NK-92 (cell line): Measurements from ENCODE around the gene OR6V1.
"Not testable (repeated sequence)": the region's sequence is repeated elsewhere in the genome, so short reads cannot be mapped to it uniquely, and the experiment has no call there.

Experiments
- DNase-seq: peaks from one replicate; lab custom pipeline; 2025; ENCODE audit not compliant: unreplicated experiment; lab: John Stamatoyannopoulos, UW

Gene OR6V1

GRCh38 chr7:143042159-143042789 lies 9.9 kb upstream of the OR6V1 start:
- DNase-seq: no peak

- no peak for DNase-seq
These were observed 9.3 kb upstream of the OR6V1 start for GRCh38 chr7:143042790-143043271.

- no peak for DNase-seq
These were observed 8.8 kb upstream of the OR6V1 start for GRCh38 chr7:143043391-143043790.

GRCh38 chr7:143046426-143046851 lies 5.7 kb upstream of the OR6V1 start:
- DNase-seq: no peak

- DNase-seq: no peak
These were observed 4.8 kb upstream of the OR6V1 start for GRCh38 chr7:143047326-143047725.

- no peak for DNase-seq
These were observed 3.3 kb upstream of the OR6V1 start for GRCh38 chr7:143048827-143049226.

- no peak for DNase-seq
These were observed 2.8 kb upstream of the OR6V1 start for GRCh38 chr7:143049362-143049761.

- DNase-seq: no peak
These were observed 1.2 kb upstream of the OR6V1 start for GRCh38 chr7:143050931-143051330.

- DNase-seq: no peak
These were observed 2.5 kb downstream of the OR6V1 start for GRCh38 chr7:143054621-143055020.

- DNase-seq: no peak
These were observed 3.6 kb downstream of the OR6V1 start for GRCh38 chr7:143055754-143056153.

GRCh38 chr7:143063741-143064140 lies 11.6 kb downstream of the OR6V1 start:
- no peak for DNase-seq

GRCh38 chr7:143068446-143068845 lies 16.3 kb downstream of the OR6V1 start:
- DNase-seq: no peak

- DNase-seq: no peak
These were observed 17.9 kb downstream of the OR6V1 start for GRCh38 chr7:143069912-143070500.

GRCh38 chr7:143073556-143073955 lies 21.4 kb downstream of the OR6V1 start:
- no peak for DNase-seq

- no peak for DNase-seq
These were observed 22.0 kb downstream of the OR6V1 start for GRCh38 chr7:143074141-143074540.

GRCh38 chr7:143085109-143085508 lies 33.0 kb downstream of the OR6V1 start:
- no peak for DNase-seq

GRCh38 chr7:143085610-143086009 lies 33.5 kb downstream of the OR6V1 start:
- DNase-seq: not testable (repeated sequence)

- not testable (repeated sequence) for DNase-seq
These were observed 36.5 kb downstream of the OR6V1 start for GRCh38 chr7:143088549-143089231.

- no peak for DNase-seq
These were observed 44.0 kb downstream of the OR6V1 start for GRCh38 chr7:143096146-143096545.

- DNase-seq: not testable (repeated sequence)
These were observed 47.4 kb downstream of the OR6V1 start for GRCh38 chr7:143099579-143099978.
